ENCODE measurements around the gene HSD11B1L. TPM values are rescaled to one million over a fixed set of nuclear protein-coding genes. Genes with fewer than 3 reads are reported as not detected.

HSD11B1L gene
- total and polyA plus RNA-seq, 12 donors: 3.4 to 40.5 (median 14.7) TPM

DNA sequence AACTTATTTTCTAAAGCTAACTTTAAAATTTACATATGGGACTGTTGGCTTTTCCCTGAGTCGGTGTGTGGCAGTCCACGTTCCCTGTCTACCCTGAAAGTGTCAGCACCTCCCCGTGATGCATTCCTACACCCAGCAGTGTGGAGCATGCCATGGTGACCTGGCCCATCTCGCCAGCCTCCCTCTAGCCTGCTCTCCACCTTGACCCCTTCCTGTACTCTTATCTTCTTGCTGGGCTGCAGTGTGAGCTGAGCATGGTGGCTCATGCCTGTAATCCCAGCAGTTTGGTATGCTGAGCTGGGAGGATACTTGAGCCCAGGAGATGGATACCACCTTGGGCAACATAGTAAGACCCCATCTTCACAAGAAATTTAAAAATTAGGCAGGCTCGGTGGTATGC lies 25.9 kb upstream of the HSD11B1L start:
- peak in 1 of 7 donors; percentile 14 for DNase-seq
- Histone ChIP-seq H3K4me1 (replicated peaks in 1 of 2) (no peaks in the 10 kb centered on the region), H3K4me3 (no peak overlapping the region), H3K27ac (no peak overlapping the region), H3K36me3 (replicated peaks in 1 of 2) (peaks cover 0 to 99% of the 10 kb centered on the region in 2 donors), H3K27me3 (no peaks in the 10 kb centered on the region), H3K9me3 (replicated peaks in 1 of 3) (no peaks in the 10 kb centered on the region)
- WGBS, 4 donors: 75 to 82% (median 78%) methylated on average over 5 of the region's 5 CpGs
- intact Hi-C loops (cut with DNase I): no loop called here
- no peak for TF ChIP-seq POLR2A (IDR thresholded peaks at IDR 0.05)
- TF ChIP-seq, protein P1, sequence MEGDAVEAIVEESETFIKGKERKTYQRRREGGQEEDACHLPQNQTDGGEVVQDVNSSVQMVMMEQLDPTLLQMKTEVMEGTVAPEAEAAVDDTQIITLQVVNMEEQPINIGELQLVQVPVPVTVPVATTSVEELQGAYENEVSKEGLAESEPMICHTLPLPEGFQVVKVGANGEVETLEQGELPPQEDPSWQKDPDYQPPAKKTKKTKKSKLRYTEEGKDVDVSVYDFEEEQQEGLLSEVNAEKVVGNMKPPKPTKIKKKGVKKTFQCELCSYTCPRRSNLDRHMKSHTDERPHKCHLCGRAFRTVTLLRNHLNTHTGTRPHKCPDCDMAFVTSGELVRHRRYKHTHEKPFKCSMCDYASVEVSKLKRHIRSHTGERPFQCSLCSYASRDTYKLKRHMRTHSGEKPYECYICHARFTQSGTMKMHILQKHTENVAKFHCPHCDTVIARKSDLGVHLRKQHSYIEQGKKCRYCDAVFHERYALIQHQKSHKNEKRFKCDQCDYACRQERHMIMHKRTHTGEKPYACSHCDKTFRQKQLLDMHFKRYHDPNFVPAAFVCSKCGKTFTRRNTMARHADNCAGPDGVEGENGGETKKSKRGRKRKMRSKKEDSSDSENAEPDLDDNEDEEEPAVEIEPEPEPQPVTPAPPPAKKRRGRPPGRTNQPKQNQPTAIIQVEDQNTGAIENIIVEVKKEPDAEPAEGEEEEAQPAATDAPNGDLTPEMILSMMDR (IDR thresholded peaks at IDR 0.05): no peak

DNA sequence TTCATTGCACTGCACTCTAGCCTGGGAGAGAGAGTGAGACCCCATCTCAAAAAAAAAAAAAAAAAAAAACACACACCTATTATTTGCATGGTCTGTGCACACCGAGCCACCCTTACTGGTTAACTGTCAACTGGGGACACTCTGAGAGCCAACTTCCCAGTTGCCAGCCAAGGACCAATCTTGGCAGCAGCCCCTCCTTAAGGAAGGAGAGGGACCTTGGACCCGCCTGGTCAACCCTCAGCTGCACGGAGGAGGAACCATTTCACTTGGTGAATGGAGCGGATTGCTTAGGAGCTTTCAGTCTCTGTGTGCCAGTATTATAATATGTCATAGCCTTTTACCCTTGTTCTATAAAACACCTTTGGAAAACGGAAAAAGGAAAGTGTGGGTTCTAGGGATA lies 25.4 kb upstream of the HSD11B1L start:
- intact Hi-C loops (cut with DNase I): no loop called here

GRCh38 chr19:5661483-5661882 lies 19.3 kb upstream of the HSD11B1L start:
- DNase-seq: no peak
- H3K27me3 ChIP-seq: no peaks in the 10 kb centered on the region
- intact Hi-C loops (cut with DNase I): loop anchor here in 1 of 2 donors (10.0 kb wide), 1 partner anchor 47 kb away; no protein-coding TSS in a partner anchor
- no peak overlapping the region for H3K4me3 ChIP-seq
- TF ChIP-seq, protein P1 (IDR thresholded peaks at IDR 0.05): no peak
- no peak for TF ChIP-seq POLR2A (IDR thresholded peaks at IDR 0.05)
- 96 to 98% (median 97%) methylated on average over 42 of the region's 42 CpGs for WGBS, 4 donors
- no peaks in the 10 kb centered on the region for H3K9me3 ChIP-seq (replicated peaks in 1 of 3)
- peaks cover 0 to 9% of the 10 kb centered on the region in 2 donors for H3K4me1 ChIP-seq (replicated peaks in 1 of 2)
- peaks cover 0 to 99% of the 10 kb centered on the region in 2 donors for H3K36me3 ChIP-seq (replicated peaks in 1 of 2)
- H3K27ac ChIP-seq: no peak overlapping the region

More for the DNA sequence above, 25.4 kb upstream of the HSD11B1L start:
- no peak overlapping the region for H3K4me3 ChIP-seq
- no peaks in the 10 kb centered on the region for H3K27me3 ChIP-seq
- H3K27ac ChIP-seq: no peak overlapping the region
- no peaks in the 10 kb centered on the region for H3K9me3 ChIP-seq (replicated peaks in 1 of 3)
- peak in 1 of 7 donors; percentile 19 for DNase-seq
- whole genome bisulfite sequencing, 4 donors: 66 to 78% (median 75%) methylated on average over 5 of the region's 5 CpGs
- peaks cover 0 to 99% of the 10 kb centered on the region in 2 donors for H3K36me3 ChIP-seq (replicated peaks in 1 of 2)
- H3K4me1 ChIP-seq (replicated peaks in 1 of 2): no peaks in the 10 kb centered on the region
- no peak for TF ChIP-seq POLR2A (IDR thresholded peaks at IDR 0.05)
- TF ChIP-seq, protein P1 (IDR thresholded peaks at IDR 0.05): no peak

- DNase-seq: no peak
- intact Hi-C loops (cut with DNase I): loop anchor here in 1 of 2 donors (10.0 kb wide), 1 partner anchor 49 kb away; no protein-coding TSS in a partner anchor
- H3K9me3 ChIP-seq (replicated peaks in 1 of 3): no peaks in the 10 kb centered on the region
- no peaks in the 10 kb centered on the region for H3K27me3 ChIP-seq
- H3K36me3 ChIP-seq (replicated peaks in 1 of 2): peaks cover 0 to 100% of the 10 kb centered on the region in 2 donors
- TF ChIP-seq, protein P1 (IDR thresholded peaks at IDR 0.05): no peak
- TF ChIP-seq POLR2A (IDR thresholded peaks at IDR 0.05): no peak
- H3K4me3 ChIP-seq: no peak overlapping the region
- H3K27ac ChIP-seq: peak overlapping the region in 3 of 5 donors; percentile 1 to 69 (median 56)
- WGBS, 4 donors: 88 to 91% (median 89%) methylated on average over 7 to 17 of the region's 17 CpGs
- H3K4me1 ChIP-seq (replicated peaks in 1 of 2): peaks cover 0 to 9% of the 10 kb centered on the region in 2 donors
Measured at GRCh38 chr19:5663904-5664303, 16.9 kb upstream of the HSD11B1L start.

All from adrenal gland (tissue), 12 donors.